C4-2B (cell line): Measurements from ENCODE around the gene EPHA4.

Experiments
- ZFX ChIP-seq: fragments of 450-650 bp; IDR thresholded peaks from 2 replicates; pipeline ENCODE4 v1.6.1; 2017
- TF ChIP-seq, protein P1 (sequence below): fragments of 450-650 bp; conservative IDR thresholded peaks from 2 replicates; pipeline ENCODE4 v1.5.1; 2017; ENCODE audit warnings: mild to moderate bottlenecking

- TF ChIP-seq, protein P1, sequence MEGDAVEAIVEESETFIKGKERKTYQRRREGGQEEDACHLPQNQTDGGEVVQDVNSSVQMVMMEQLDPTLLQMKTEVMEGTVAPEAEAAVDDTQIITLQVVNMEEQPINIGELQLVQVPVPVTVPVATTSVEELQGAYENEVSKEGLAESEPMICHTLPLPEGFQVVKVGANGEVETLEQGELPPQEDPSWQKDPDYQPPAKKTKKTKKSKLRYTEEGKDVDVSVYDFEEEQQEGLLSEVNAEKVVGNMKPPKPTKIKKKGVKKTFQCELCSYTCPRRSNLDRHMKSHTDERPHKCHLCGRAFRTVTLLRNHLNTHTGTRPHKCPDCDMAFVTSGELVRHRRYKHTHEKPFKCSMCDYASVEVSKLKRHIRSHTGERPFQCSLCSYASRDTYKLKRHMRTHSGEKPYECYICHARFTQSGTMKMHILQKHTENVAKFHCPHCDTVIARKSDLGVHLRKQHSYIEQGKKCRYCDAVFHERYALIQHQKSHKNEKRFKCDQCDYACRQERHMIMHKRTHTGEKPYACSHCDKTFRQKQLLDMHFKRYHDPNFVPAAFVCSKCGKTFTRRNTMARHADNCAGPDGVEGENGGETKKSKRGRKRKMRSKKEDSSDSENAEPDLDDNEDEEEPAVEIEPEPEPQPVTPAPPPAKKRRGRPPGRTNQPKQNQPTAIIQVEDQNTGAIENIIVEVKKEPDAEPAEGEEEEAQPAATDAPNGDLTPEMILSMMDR: no peak
- TF ChIP-seq ZFX: no peak
Observed at GRCh38 chr2:221552291-221552690, 19.8 kb downstream of the EPHA4 start.
